SK-N-SH (cell line): ENCODE data around the gene BTG4.

Experiments
- CTCF ChIP-seq: fragments of 200-600 bp; sonication (generic); IDR thresholded peaks from 2 replicates; pipeline ENCODE4 v1.6.1; 2017; ENCODE audit warnings: antibody characterized with exemption, mild to moderate bottlenecking, moderate library complexity
- EZH2phosphoT487 ChIP-seq: fragments of 200-600 bp; sonication (generic); IDR thresholded peaks from 2 replicates; pipeline ENCODE4 v1.6.1; 2017; ENCODE audit warnings: low read depth, mixed run types, mild to moderate bottlenecking, antibody characterized with exemption, moderate library complexity, borderline replicate concordance
- GABPA ChIP-seq: IDR thresholded peaks from 2 replicates; pipeline ENCODE4 v1.4.0; 2012; ENCODE audit warnings: low read depth, mild to moderate bottlenecking
- MAX ChIP-seq: IDR thresholded peaks from 2 replicates; pipeline ENCODE4 v1.4.0; 2012; ENCODE audit warnings: low read depth
- RFX5 ChIP-seq: IDR thresholded peaks from 2 replicates; pipeline ENCODE4 v1.6.1; 2012; ENCODE audit warnings: mild to moderate bottlenecking, improper control_type of control experiment, low read length
- TCF12 ChIP-seq: IDR thresholded peaks from 2 replicates; pipeline ENCODE4 v1.4.0; 2012

- no peak for TF ChIP-seq CTCF
- TF ChIP-seq TCF12, result no peak
- TF ChIP-seq MAX, result no peak
- no peak for TF ChIP-seq RFX5
- TF ChIP-seq GABPA, result no peak
- no peak for TF ChIP-seq EZH2phosphoT487
Observed at GRCh38 chr11:111447931-111448330, 64.3 kb downstream of the BTG4 start.
